D721Med (cell line): Measurements from ENCODE around the gene HP1BP3.

Source experiments
- DNase-seq: peaks from one replicate; pipeline ENCODE4 v3.0.0; 2011; ENCODE audit warnings: low spot score; ENCODE audit not compliant: insufficient read length
- FAIRE-seq: peaks from 2 replicates; lab custom pipeline; 2011; peaks lifted over from hg19 to GRCh38; lab: Jason Lieb, UNC
- CTCF ChIP-seq: IDR thresholded peaks from 2 replicates; pipeline ENCODE4 v1.5.1; 2012; ENCODE audit warnings: mild to moderate bottlenecking, control low read depth; ENCODE audit not compliant: insufficient read depth; ENCODE audit errors: missing control alignments

Gene HP1BP3

DNA sequence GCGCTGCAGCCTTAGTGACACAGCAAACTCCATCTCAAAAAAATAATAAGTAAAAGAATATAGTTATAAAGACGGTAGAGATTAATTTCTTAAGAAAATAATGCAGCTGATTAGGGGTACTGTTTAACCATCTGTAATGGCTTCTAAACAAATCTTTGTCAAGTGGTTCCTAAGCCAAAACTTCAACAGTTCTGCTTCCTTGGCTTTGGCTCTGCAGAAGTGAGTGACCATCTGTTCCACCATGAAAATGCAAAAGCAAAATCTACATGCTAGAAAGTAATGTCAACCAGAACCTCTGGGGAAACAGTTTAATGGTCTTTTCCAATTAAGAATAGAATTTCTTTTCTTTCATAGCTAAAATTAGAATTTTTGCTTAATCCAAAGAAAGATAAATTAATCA, 46.3 kb downstream of the HP1BP3 start:
- DNase-seq (no peak), FAIRE-seq (no peak)
- TF ChIP-seq CTCF = no peak

DNA sequence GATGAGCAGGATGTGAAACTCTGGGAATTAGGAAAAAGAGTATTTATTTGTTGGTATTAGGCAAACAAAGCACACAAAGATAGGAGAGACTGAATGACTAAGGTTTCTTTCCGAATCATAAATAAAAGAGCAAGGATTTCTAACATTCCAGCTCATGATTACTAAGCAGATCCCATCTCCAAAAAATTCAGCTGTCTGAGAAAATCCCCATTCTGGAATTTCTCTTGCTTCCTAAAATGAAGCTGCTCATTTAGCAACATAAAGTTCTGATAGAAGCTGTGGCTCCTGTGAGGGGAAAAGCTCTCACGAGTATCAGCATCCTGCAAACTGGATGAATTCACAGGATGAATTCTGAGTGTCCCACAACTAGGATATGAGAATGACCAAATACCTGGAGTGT, 47.9 kb downstream of the HP1BP3 start:
- DNase-seq = no peak
- TF ChIP-seq CTCF = no peak
- FAIRE-seq = no peak

GRCh38 chr1:20735581-20736111, 51.5 kb downstream of the HP1BP3 start:
- TF ChIP-seq CTCF = no peak
- FAIRE-seq = no peak

DNA sequence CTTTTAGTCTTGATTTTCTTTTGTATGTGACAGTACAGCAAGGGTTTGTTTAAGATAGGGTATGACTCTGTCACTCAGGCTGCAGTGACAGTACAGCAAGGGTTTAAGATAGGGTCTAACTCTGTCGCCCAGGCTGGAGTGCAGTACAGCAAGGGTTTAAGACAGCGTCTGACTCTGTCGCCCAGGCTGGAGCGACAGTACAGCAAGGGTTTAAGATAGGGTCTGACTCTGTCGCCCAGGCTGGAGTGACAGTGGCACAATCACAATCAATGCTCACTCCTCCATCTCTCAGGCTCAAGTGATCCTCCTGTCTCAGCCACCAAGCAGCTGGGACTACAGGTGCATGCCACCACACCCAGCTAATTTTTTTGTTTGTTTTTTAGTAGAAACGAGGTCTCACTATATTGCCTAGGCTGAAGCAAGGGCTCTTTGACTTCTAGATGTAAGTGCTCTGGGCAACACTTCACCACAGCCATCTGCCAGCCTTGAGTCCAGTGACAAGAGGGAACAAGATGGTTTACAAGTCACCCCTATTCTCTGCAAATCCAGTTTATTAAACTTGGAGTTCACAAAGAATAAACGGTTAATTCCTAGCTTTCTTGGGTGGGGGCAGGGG, 53.6 kb downstream of the HP1BP3 start:
- DNase-seq (no peak), FAIRE-seq (no peak)
- no peak for TF ChIP-seq CTCF

More at GRCh38 chr1:20735581-20736111, 51.5 kb downstream of the HP1BP3 start:
- no peak for DNase-seq

- DNase-seq (no peak), FAIRE-seq (no peak)
- peak; percentile 27 for TF ChIP-seq CTCF
Observed at GRCh38 chr1:20732588-20733359, 54.3 kb downstream of the HP1BP3 start, which contains the start of gene SH2D5. SH2D5 (minus strand) TSS chr1:20732703; CDS start chr1:20728044, 4,659 bp downstream.

- DNase-seq = peak; percentile 70
- TF ChIP-seq CTCF = no peak
- FAIRE-seq = no peak
Observed at GRCh38 chr1:20732071-20732587, 55.0 kb downstream of the HP1BP3 start.
